SK-N-SH treated with all-trans-retinoic acid at 6 μM for 48 hours (cell line): ENCODE measurements around the gene FASTKD3.

Experiments
- ATAC-seq: fragments of 200-7000 bp; cut with Tn5 transposase; 3 replicates; pipeline ENCODE4 v1.9.1; 2020; ENCODE audit warnings: mild to moderate bottlenecking, moderate library complexity
- ARNTL ChIP-seq: fragments of 450-650 bp; formaldehyde crosslinking; IDR thresholded peaks from 2 replicates; pipeline ENCODE4 v1.5.0; 2020; ENCODE audit warnings: low read depth, mild to moderate bottlenecking, moderate library complexity, borderline replicate concordance
- BACH2 ChIP-seq: fragments of 250-450 bp; sonication (Bioruptor Pico); IDR thresholded peaks from 2 replicates; pipeline ENCODE4 v1.9.0; 2021; ENCODE audit warnings: mild to moderate bottlenecking, borderline replicate concordance
- CSDC2 ChIP-seq: fragments of 250-450 bp; sonication (Bioruptor Pico); IDR thresholded peaks from 2 replicates; pipeline ENCODE4 v1.5.0; 2020; ENCODE audit warnings: mild to moderate bottlenecking, moderate library complexity
- ESRRG ChIP-seq: fragments of 250-450 bp; sonication (Bioruptor Pico); IDR thresholded peaks from 2 replicates; pipeline ENCODE4 v1.6.1; 2021; ENCODE audit warnings: mild to moderate bottlenecking
- GLIS3 ChIP-seq: fragments of 250-450 bp; sonication (Bioruptor Pico); IDR thresholded peaks from 2 replicates; pipeline ENCODE4 v1.5.0; 2020; ENCODE audit warnings: mild to moderate bottlenecking, moderate library complexity
- ISL1 ChIP-seq: fragments of 250-450 bp; sonication (Bioruptor Pico); IDR thresholded peaks from 2 replicates; pipeline ENCODE4 v2.1.2; 2022; ENCODE audit warnings: mild to moderate bottlenecking, moderate library complexity
- OSR1 ChIP-seq: fragments of 250-450 bp; sonication (Bioruptor Pico); IDR thresholded peaks from 2 replicates; pipeline ENCODE4 v1.8.0; 2022; ENCODE audit warnings: moderate library complexity, mild to moderate bottlenecking, inconsistent platforms
- PPARA ChIP-seq: fragments of 250-450 bp; sonication (Bioruptor Pico); IDR thresholded peaks from 2 replicates; pipeline ENCODE4 v1.5.0; 2020; ENCODE audit warnings: mild to moderate bottlenecking, borderline replicate concordance
- RARB ChIP-seq: fragments of 250-450 bp; sonication (Bioruptor Pico); IDR thresholded peaks from 2 replicates; pipeline ENCODE4 v1.8.0; 2021; ENCODE audit warnings: mild to moderate bottlenecking, moderate library complexity
- SNAI2 ChIP-seq: fragments of 250-450 bp; sonication (Bioruptor Pico); IDR thresholded peaks from 2 replicates; pipeline ENCODE4 v1.5.0; 2020; ENCODE audit warnings: mild to moderate bottlenecking, moderate library complexity
- TCF4 ChIP-seq: fragments of 250-450 bp; sonication (Bioruptor Pico); IDR thresholded peaks from 2 replicates; pipeline ENCODE4 v1.8.0; 2021; ENCODE audit warnings: mild to moderate bottlenecking, moderate library complexity, borderline replicate concordance
- ZC3H10 ChIP-seq: fragments of 250-450 bp; sonication (Bioruptor Pico); IDR thresholded peaks from 2 replicates; pipeline ENCODE4 v1.5.1; 2021; ENCODE audit warnings: mild to moderate bottlenecking, moderate library complexity
- ZFP3 ChIP-seq: fragments of 250-450 bp; sonication (Bioruptor Pico); IDR thresholded peaks from 2 replicates; pipeline ENCODE4 v1.5.0; 2020; ENCODE audit warnings: mild to moderate bottlenecking, moderate library complexity
- ZFP30 ChIP-seq: fragments of 450-650 bp; formaldehyde crosslinking; IDR thresholded peaks from 2 replicates; pipeline ENCODE4 v1.5.0; 2022; ENCODE audit warnings: mild to moderate bottlenecking, moderate library complexity
- ZNF565 ChIP-seq: fragments of 450-650 bp; formaldehyde crosslinking; conservative IDR thresholded peaks from 2 replicates; pipeline ENCODE4 v1.5.0; 2020; ENCODE audit warnings: low read depth, mild to moderate bottlenecking, moderate library complexity
- ZNF70 ChIP-seq: fragments of 450-650 bp; formaldehyde crosslinking; IDR thresholded peaks from 2 replicates; pipeline ENCODE4 v1.5.0; 2020; ENCODE audit warnings: mild to moderate bottlenecking, moderate library complexity
- ZNF8 ChIP-seq: fragments of 450-650 bp; formaldehyde crosslinking; IDR thresholded peaks from 2 replicates; pipeline ENCODE4 v1.5.0; 2020; ENCODE audit warnings: mild to moderate bottlenecking, moderate library complexity
- TF ChIP-seq, protein P1 (sequence below): fragments of 250-450 bp; sonication (Bioruptor Pico); IDR thresholded peaks from 2 replicates; pipeline ENCODE4 v1.5.1; 2021; ENCODE audit warnings: mild to moderate bottlenecking, moderate library complexity
- TF ChIP-seq, protein P2 (sequence below): fragments of 250-450 bp; sonication (Bioruptor Pico); IDR thresholded peaks from 2 replicates; pipeline ENCODE4 v1.5.0; 2020; ENCODE audit warnings: mild to moderate bottlenecking, moderate library complexity
- TF ChIP-seq, protein P3 (sequence below): fragments of 250-450 bp; sonication (Bioruptor Pico); IDR thresholded peaks from 2 replicates; pipeline ENCODE4 v1.8.0; 2020; ENCODE audit warnings: mild to moderate bottlenecking, moderate library complexity, borderline replicate concordance
- TF ChIP-seq, protein P4 (sequence below): fragments of 250-450 bp; sonication (Bioruptor Pico); IDR thresholded peaks from 2 replicates; pipeline ENCODE4 v1.8.0; 2021; ENCODE audit warnings: low read depth, mild to moderate bottlenecking, moderate library complexity, borderline replicate concordance
- TF ChIP-seq, protein P5 (sequence below): fragments of 250-450 bp; sonication (Bioruptor Pico); IDR thresholded peaks from 2 replicates; pipeline ENCODE4 v1.5.1; 2020; ENCODE audit warnings: low read depth, mild to moderate bottlenecking, moderate library complexity

Gene FASTKD3

DNA sequence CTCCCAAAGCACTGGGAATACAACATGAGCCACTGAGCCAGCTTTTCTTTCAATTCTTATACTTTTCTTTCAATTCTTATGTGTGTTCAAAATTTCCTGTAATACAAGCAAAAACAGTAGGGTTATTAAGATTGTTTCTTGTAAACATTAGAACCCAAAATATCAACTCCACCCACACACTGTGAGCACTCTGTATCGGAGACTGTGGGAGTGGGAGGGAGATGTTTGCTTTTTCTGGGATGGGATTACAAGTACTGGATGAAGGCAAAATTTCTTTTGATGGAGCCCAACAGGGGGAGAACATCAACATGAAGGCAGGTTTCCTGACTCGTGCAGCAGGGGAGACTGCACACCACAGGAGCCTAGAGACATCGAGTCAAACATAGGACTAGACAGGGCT, 13.2 kb downstream of the FASTKD3 start:
- no peak for TF ChIP-seq ARNTL (CRISPR knock-in tag)
- TF ChIP-seq, all 23 proteins: peak for 0
- ATAC-seq, result no peak

DNA sequence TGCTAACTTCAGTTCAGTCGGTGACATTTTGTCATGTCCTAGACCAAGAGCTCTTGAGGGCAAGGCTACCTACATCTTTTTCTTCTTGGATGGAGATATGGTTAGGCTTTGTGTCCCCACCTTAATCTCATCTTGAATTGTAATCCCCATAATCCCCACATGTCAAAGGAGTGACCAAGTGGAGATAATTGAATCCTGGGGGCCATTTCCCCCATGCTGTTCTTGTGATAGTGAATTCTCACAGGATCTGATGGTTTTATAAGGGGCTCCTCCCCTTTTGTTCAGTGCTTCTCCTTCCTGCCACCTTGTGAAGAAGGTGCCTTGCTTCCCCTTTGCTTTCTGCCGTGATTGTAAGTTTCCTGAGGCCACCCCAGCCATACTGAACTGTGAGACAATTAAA, 15.8 kb downstream of the FASTKD3 start:
- ATAC-seq, result no peak
- TF ChIP-seq, protein P1, sequence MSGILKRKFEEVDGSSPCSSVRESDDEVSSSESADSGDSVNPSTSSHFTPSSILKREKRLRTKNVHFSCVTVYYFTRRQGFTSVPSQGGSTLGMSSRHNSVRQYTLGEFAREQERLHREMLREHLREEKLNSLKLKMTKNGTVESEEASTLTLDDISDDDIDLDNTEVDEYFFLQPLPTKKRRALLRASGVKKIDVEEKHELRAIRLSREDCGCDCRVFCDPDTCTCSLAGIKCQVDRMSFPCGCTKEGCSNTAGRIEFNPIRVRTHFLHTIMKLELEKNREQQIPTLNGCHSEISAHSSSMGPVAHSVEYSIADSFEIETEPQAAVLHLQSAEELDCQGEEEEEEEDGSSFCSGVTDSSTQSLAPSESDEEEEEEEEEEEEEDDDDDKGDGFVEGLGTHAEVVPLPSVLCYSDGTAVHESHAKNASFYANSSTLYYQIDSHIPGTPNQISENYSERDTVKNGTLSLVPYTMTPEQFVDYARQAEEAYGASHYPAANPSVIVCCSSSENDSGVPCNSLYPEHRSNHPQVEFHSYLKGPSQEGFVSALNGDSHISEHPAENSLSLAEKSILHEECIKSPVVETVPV, result no peak
- TF ChIP-seq GLIS3 (CRISPR knock-in tag), result no peak
- no peak for TF ChIP-seq ESRRG
- no peak for TF ChIP-seq ZC3H10 (CRISPR knock-in tag)
- TF ChIP-seq OSR1 (CRISPR knock-in tag), result no peak
- no peak for TF ChIP-seq SNAI2
- no peak for TF ChIP-seq ZNF8 (CRISPR knock-in tag)
- TF ChIP-seq, protein P2, sequence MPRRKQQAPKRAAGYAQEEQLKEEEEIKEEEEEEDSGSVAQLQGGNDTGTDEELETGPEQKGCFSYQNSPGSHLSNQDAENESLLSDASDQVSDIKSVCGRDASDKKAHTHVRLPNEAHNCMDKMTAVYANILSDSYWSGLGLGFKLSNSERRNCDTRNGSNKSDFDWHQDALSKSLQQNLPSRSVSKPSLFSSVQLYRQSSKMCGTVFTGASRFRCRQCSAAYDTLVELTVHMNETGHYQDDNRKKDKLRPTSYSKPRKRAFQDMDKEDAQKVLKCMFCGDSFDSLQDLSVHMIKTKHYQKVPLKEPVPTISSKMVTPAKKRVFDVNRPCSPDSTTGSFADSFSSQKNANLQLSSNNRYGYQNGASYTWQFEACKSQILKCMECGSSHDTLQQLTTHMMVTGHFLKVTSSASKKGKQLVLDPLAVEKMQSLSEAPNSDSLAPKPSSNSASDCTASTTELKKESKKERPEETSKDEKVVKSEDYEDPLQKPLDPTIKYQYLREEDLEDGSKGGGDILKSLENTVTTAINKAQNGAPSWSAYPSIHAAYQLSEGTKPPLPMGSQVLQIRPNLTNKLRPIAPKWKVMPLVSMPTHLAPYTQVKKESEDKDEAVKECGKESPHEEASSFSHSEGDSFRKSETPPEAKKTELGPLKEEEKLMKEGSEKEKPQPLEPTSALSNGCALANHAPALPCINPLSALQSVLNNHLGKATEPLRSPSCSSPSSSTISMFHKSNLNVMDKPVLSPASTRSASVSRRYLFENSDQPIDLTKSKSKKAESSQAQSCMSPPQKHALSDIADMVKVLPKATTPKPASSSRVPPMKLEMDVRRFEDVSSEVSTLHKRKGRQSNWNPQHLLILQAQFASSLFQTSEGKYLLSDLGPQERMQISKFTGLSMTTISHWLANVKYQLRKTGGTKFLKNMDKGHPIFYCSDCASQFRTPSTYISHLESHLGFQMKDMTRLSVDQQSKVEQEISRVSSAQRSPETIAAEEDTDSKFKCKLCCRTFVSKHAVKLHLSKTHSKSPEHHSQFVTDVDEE, result no peak
- TF ChIP-seq, protein P3, sequence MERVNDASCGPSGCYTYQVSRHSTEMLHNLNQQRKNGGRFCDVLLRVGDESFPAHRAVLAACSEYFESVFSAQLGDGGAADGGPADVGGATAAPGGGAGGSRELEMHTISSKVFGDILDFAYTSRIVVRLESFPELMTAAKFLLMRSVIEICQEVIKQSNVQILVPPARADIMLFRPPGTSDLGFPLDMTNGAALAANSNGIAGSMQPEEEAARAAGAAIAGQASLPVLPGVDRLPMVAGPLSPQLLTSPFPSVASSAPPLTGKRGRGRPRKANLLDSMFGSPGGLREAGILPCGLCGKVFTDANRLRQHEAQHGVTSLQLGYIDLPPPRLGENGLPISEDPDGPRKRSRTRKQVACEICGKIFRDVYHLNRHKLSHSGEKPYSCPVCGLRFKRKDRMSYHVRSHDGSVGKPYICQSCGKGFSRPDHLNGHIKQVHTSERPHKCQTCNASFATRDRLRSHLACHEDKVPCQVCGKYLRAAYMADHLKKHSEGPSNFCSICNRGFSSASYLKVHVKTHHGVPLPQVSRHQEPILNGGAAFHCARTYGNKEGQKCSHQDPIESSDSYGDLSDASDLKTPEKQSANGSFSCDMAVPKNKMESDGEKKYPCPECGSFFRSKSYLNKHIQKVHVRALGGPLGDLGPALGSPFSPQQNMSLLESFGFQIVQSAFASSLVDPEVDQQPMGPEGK (CRISPR knock-in tag), result no peak
- TF ChIP-seq, protein P4, sequence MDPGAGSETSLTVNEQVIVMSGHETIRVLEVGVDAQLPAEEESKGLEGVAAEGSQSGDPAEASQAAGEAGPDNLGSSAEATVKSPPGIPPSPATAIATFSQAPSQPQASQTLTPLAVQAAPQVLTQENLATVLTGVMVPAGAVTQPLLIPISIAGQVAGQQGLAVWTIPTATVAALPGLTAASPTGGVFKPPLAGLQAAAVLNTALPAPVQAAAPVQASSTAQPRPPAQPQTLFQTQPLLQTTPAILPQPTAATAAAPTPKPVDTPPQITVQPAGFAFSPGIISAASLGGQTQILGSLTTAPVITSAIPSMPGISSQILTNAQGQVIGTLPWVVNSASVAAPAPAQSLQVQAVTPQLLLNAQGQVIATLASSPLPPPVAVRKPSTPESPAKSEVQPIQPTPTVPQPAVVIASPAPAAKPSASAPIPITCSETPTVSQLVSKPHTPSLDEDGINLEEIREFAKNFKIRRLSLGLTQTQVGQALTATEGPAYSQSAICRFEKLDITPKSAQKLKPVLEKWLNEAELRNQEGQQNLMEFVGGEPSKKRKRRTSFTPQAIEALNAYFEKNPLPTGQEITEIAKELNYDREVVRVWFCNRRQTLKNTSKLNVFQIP, result no peak
- TF ChIP-seq ISL1 (CRISPR knock-in tag), result no peak
- no peak for TF ChIP-seq ZFP3 (CRISPR knock-in tag)
- TF ChIP-seq BACH2 (CRISPR knock-in tag), result no peak
- TF ChIP-seq ZNF70 (CRISPR knock-in tag), result no peak
- TF ChIP-seq, protein P5, sequence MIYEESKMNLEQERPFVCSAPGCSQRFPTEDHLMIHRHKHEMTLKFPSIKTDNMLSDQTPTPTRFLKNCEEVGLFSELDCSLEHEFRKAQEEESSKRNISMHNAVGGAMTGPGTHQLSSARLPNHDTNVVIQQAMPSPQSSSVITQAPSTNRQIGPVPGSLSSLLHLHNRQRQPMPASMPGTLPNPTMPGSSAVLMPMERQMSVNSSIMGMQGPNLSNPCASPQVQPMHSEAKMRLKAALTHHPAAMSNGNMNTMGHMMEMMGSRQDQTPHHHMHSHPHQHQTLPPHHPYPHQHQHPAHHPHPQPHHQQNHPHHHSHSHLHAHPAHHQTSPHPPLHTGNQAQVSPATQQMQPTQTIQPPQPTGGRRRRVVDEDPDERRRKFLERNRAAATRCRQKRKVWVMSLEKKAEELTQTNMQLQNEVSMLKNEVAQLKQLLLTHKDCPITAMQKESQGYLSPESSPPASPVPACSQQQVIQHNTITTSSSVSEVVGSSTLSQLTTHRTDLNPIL (CRISPR knock-in tag), result no peak
- no peak for TF ChIP-seq ZFP30 (CRISPR knock-in tag)
- TF ChIP-seq PPARA (CRISPR knock-in tag), result no peak
- TF ChIP-seq TCF4 (CRISPR knock-in tag), result no peak
- TF ChIP-seq, all 23 proteins: peak for 0

DNA sequence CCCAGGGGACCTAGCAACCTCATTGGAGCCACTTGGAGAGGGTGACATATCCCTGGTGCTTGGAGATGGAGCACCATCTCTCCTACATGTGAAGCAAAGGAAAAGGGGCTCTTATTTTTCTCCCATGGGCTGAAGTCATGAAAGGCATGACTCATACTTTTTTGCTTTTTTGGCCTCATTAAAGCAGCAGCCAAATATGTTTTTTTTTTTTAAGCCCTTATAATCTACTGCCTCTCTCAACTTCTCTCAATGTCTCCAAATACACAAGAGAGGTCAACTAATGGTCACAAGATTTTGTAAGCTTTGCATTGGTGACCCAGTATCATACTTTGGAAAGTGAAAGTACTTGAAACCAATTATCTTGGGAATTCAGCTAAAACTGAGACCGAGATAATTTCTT, 16.3 kb downstream of the FASTKD3 start:
- no peak for ATAC-seq
- TF ChIP-seq, protein P3 (CRISPR knock-in tag), result no peak
- TF ChIP-seq OSR1 (CRISPR knock-in tag) (no peak), RARB (no peak), ARNTL (CRISPR knock-in tag) (no peak), ZNF8 (CRISPR knock-in tag) (no peak), ZFP30 (CRISPR knock-in tag) (no peak), SNAI2 (no peak), ZNF565 (CRISPR knock-in tag) (no peak), ESRRG (no peak), CSDC2 (CRISPR knock-in tag) (no peak), ISL1 (CRISPR knock-in tag) (no peak), TCF4 (CRISPR knock-in tag) (no peak), PPARA (CRISPR knock-in tag) (no peak), ZFP3 (CRISPR knock-in tag) (no peak), BACH2 (CRISPR knock-in tag) (no peak), ZNF70 (CRISPR knock-in tag) (no peak)
- TF ChIP-seq, protein P5 (CRISPR knock-in tag), result no peak
- TF ChIP-seq, all 23 proteins: peak for 0
